Measurements from ENCODE around the gene SEC14L3. TPM values are rescaled to one million over a fixed set of nuclear protein-coding genes. Genes with fewer than 3 reads are reported as not detected.

SEC14L3 gene
- total and polyA plus RNA-seq, 2 donors (not counting 3 experiments of a cell fraction or from before 2014, with no cell fraction given): not detected

- Histone ChIP-seq H3K36me3 (ENCODE audit: control insufficient read depth in 2 of 2, extremely low read depth in 1 of 2, insufficient read depth in 2 of 2, low read length in 2 of 2) (no peaks in the 10 kb centered on the region), H3K79me2 (ENCODE audit: control insufficient read depth, insufficient read depth, low read length) (no peaks in the 10 kb centered on the region), H3K4me1 (ENCODE audit: control insufficient read depth, extremely low read depth, insufficient read depth, low read length) (no peaks in the 10 kb centered on the region), H3K27ac (ENCODE audit: insufficient read depth, low read depth, low read length) (no peak overlapping the region), H3K4me3 (replicated peaks in 1 of 3; ENCODE audit: insufficient read depth in 1 of 3, low read depth in 1 of 3, low read length in 3 of 3) (no peak overlapping the region), H3K9me1 (replicated peaks; ENCODE audit: control insufficient read depth, extremely low read depth, insufficient read depth, low read length) (no peaks in the 10 kb centered on the region), H3K9ac (replicated peaks; ENCODE audit: extremely low read depth, insufficient read depth, low read length) (no peak overlapping the region), H3K4me2 (ENCODE audit: insufficient read depth, low read length) (no peak overlapping the region), H3K9me3 (replicated peaks; ENCODE audit: control insufficient read depth, insufficient read depth, low read length) (no peaks in the 10 kb centered on the region), H4K20me1 (replicated peaks; ENCODE audit: control insufficient read depth, extremely low read depth, insufficient read depth, low read length) (no peaks in the 10 kb centered on the region), H2AFZ (ENCODE audit: low read depth, low read length) (no peak overlapping the region), H3K27me3 (ENCODE audit: control insufficient read depth in 2 of 2, insufficient read depth in 2 of 2, low read length in 2 of 2) (no peaks in the 10 kb centered on the region)
- DNase-seq (ENCODE audit: low read depth, low spot score): no peak
- no peak for FAIRE-seq
- ChIA-PET POLR2A (no interaction called here), CTCF (interaction anchor here (0.6 to 4.3 kb wide), 17 partner anchors 15 to 1039 kb away, joined by 3 to 50 read pairs (median 3); partner anchors contain the start of genes SEC14L2, SEC14L3, SEC14L6 and TCN2)
- intact Hi-C loops (cut with micrococcal nuclease): no loop called here
- no TSS peak for BruUV-seq (replicated peaks)
- dilution Hi-C loops (cut with MboI; ENCODE audit: extremely low pct_ligation_motif_present, low sequenced_read_pairs): no loop called here
- TF ChIP-seq EZH2 (IDR thresholded peaks at IDR 0.05; ENCODE audit: borderline replicate concordance, low read depth, low read length, severe bottlenecking) (no peak), CTCF (IDR thresholded peaks at IDR 0.05; ENCODE audit: extremely low read depth in 1 of 2, insufficient read depth in 1 of 2, low read depth in 1 of 2, low read length in 2 of 2) (no peak), JUN (IDR thresholded peaks at IDR 0.05; ENCODE audit: borderline replicate concordance, insufficient read depth, insufficient read length, low read depth) (no peak), MYC (IDR thresholded peaks at IDR 0.05; ENCODE audit: low read depth, low read length) (no peak), GATA2 (IDR thresholded peaks at IDR 0.05; ENCODE audit: insufficient read depth, insufficient read length, low read depth, low read length) (no peak), POLR2AphosphoS5 (IDR thresholded peaks at IDR 0.05; ENCODE audit: insufficient read depth, low read depth, low read length) (no peak), FOS (IDR thresholded peaks at IDR 0.05; ENCODE audit: borderline replicate concordance, insufficient read depth, low read length) (no peak), POLR2A (IDR thresholded peaks at IDR 0.05; ENCODE audit: low read depth, low read length) (no peak), MAX (IDR thresholded peaks at IDR 0.05; ENCODE audit: insufficient read depth, insufficient read length) (no peak)
Observed at GRCh38 chr22:30486118-30486517, 14.3 kb upstream of the SEC14L3 start.
